NCI-H345 treated with DMSO at 0.1 percent for 48 hours (cell line): ENCODE data around the gene PGD.
"Not testable (repeated sequence)": the region's sequence is repeated elsewhere in the genome, so short reads cannot be mapped to it uniquely, and the experiment has no call there.

Experiments
- DNase-seq: peaks from one replicate; lab custom pipeline; 2025; ENCODE audit not compliant: unreplicated experiment; lab: John Stamatoyannopoulos, UW

PGD gene

DNA sequence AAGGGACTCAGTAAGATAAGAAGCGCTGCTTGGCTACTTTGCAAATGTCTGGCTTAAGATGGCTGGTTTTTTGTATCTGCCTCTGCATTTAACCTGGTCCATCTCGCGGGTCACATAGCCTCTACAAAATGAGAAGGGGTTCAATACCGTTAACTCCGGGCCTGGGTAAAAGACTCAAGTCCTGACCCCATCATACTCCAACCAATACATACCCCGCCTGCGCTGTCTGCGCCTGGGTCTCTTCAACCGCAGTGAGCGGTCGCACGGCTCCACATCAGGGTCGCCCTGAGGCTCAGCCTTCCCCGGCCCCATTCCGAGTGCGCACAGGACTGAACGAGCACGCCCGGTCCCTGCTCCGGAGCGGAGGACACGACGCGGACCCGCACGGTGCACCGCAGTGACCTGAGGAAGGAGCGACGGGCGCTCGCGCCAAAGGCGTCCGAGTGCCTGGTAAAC, 558 bp upstream of the PGD start:
- DNase-seq, result no peak

DNA sequence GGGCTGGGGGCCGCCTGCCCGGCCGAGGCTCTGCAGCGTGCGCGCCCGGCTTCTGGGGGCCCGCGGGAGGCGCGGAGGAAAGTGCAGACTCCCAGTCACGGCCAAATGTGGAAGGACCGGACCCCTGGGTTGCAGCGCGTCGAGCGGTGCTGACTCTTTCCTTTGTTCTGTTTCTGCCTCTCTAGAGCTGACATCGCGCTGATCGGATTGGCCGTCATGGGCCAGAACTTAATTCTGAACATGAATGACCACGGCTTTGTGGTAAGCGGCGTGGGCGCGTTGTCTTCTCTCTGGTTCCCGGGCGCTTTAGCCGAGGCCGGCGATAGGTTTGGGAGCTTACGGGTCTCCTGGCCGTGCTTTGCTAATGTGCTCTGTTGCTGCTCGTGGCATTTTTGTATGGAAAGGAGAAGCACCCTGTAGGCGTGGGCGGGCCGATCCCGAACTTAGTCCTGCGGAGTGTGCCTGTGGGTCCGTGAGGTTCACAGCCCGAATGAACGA, 629 bp downstream of the PGD start:
- peak; percentile 36 for DNase-seq

DNA sequence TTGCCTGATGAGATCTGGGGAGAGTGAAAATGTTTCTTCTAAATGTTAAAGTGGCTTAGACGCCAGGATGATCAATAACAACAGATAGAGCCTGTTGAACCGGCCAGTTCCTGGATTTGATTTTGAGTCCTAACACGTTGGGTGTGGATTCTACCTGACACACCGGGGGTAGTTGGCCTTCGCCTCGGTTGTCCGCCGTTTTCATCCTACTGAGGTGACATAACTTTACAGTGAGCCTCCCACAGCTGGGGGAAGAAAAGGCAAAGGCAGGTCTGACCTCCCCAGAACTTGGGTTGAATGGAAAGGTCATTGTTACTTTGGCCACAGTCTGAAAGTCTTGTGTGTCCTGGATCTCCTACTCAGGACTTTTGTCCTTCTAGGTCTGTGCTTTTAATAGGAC, 1.1 kb downstream of the PGD start:
- no peak for DNase-seq

GRCh38 chr1:10401281-10401680, 2.4 kb downstream of the PGD start:
- DNase-seq, result no peak

DNA sequence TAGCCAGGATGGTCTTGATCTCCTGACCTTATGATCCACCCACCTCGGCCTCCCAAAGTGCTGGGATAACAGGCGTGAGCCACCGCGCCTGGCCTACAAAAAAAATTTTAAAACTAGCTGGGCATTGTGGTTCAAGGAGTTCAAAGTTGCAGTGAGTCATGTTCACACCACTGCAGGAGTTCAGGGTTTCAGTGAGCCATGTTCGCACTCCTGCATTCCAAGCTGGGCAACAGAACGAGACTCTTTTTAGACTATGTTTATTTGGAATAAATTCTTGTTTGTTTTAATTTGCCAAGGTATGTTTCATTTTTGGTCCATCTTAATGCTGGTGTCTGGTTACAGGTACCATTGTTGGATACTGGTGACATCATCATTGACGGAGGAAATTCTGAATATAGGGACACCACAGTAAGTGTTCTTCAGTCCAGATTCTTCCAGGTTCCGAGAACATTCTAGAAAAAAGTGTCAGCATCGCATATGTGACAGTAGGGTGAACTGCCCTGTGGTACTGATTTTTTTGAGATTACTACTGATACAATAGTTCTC, 3.9 kb downstream of the PGD start:
- DNase-seq, result no peak

- no peak for DNase-seq
These were observed 8.3 kb downstream of the PGD start for GRCh38 chr1:10407201-10407600.

DNA sequence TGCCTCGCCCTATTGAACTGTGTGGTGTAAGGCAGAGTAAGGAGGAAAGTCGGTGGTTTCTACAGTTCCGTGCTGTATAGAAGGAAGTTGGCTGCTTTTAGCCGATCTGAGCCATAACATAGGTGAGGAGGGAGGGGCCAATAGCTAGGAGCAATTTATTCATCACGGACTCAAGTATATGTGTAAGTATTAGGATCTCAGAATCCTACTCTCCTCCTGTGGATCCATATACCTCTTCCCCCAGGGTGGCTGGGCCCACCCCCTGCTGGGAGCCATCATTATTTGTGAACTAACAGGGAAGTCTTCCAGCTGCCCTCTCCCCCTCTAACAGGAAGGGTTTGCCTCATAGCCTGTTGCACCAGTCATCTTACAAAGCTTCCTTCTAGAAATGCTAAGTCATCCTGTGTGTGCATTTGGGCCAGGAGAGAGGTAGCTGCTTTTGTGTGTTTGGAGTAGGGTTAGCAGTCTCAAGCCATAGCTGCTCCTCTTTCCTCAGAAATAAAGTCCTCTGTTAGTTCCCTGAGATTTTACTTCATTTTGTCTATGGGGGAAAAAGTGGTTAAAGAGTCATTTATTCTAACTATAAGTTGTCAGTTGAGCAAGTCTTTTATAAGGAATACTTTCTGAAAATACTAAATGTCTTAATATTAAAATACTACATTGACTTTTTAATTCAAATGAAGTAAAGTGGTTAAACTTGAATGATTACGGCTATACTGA, 16.5 kb downstream of the PGD start:
- DNase-seq, result no peak

DNA sequence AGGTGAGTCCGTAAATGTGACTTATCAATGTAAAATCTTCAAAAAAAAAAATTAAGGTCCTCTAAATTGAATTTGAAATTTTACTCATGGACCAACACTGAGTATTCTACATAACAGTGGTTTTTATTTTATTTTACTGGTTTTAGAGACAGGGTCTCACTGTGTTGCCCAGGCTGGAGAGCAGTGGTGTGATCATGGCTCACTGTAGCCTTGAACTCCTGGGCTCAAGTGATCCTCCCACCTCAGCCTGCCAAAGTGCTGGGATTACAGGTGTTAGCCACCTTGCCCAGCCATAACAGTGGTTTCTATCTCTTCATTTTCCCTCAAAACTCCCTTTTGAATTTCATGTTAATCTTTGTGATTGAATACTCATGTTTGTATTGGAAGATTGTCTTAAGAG, 17.1 kb downstream of the PGD start:
- DNase-seq, result not testable (repeated sequence)

DNA sequence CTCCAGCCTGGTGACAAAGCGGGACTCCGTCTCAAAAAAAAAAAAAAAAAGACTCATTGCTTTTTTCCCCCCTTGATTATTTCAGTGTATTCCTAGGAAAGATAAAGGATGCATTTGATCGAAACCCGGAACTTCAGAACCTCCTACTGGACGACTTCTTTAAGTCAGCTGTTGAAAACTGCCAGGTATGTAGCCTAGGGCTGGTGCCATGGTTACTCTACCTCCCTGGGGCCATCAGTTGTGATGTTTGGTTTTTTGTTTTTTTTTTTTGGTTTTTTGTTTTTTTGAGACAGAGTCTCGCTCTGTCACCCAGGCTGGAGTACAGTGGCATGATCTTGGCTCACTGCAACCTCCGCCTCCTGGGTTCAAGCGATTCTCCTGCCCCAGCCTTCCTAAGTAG, 19.9 kb downstream of the PGD start:
- DNase-seq, result not testable (repeated sequence)

DNA sequence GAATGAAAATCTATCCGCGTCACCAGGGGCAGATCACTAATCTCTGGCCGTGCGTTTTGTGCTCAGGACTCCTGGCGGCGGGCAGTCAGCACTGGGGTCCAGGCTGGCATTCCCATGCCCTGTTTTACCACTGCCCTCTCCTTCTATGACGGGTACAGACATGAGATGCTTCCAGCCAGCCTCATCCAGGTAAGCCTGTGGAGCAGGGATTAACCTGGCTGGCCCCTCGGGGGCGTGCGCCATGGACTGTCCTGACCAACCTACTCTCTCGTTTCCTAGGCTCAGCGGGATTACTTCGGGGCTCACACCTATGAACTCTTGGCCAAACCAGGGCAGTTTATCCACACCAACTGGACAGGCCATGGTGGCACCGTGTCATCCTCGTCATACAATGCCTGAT, 20.5 kb downstream of the PGD start:
- DNase-seq, result no peak

DNA sequence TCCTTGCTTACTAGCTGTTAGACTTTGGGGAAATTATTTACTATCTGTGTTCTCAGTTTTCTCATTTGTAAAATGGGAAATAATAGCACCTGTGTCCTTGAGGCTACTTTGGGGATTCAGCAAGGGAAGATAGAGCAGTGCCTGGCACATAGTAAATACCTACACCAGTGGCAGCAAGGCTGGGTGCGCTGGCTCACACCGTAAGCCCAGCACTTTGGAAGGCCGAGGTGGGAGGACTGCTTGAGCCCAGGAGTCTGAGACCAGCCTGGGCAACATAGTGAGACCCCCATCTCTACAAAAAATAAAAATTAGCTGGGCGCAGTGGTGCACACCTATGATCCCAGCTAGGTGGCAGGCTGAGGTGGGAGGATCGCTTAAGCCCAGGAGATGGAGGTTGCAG, 22.8 kb downstream of the PGD start:
- DNase-seq, result no peak

DNA sequence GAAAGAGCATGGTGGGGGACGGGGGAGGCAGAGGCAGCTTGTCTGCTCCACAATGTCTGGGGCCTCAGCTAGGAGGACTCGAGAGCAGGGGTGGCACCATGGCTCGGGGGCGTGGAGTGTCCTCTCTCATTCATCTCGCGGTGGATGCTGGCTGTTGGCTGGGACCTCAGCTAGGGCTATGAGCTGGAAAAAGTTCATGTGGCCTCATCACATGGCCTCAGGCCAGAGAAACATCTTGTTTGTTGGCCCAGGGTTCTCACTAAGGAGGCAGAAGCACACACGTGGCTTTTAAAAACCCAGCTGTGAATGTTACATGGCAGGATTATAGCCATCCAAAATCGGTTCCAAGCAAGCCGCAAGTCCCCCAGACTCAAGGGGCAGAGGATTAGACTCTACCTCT, 25.2 kb downstream of the PGD start:
- DNase-seq, result no peak

GRCh38 chr1:10424651-10425050, 25.8 kb downstream of the PGD start:
- DNase-seq, result no peak

DNA sequence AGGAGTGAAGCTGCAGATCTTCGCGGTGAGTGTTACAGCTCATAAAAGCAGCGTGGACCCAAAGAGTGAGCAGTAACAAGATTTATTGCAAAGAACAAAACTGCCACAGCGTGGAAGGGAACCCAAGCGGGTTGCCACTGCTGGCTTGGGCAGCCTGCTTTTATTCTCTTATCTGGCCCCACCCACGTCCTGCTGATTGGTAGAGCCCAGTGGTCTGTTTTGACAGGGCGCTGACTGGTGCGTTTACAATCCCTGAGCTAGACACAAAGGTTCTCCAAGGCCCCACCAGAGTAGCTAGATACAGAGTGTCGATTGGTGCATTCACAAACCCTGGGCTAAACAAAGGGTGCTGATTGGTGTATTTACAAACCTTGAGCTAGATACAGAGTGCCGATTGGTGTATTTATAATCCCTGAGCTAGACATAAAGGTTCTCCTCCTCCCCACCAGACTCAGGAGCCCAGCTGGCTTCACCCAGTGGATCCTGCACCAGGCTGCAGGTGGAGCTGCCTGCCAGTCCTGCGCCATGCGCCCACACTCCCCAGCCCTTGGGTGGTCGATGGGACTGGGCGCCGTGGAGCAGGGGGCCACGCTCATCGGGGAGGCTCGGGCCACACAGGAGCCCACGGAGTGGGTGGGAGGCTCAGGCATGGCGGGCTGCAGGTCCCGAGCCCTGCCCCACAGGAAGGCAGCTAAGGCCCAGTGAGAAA, 27.1 kb downstream of the PGD start:
- DNase-seq, result not testable (repeated sequence)

GRCh38 chr1:10426535-10426848, 27.6 kb downstream of the PGD start:
- not testable (repeated sequence) for DNase-seq

DNA sequence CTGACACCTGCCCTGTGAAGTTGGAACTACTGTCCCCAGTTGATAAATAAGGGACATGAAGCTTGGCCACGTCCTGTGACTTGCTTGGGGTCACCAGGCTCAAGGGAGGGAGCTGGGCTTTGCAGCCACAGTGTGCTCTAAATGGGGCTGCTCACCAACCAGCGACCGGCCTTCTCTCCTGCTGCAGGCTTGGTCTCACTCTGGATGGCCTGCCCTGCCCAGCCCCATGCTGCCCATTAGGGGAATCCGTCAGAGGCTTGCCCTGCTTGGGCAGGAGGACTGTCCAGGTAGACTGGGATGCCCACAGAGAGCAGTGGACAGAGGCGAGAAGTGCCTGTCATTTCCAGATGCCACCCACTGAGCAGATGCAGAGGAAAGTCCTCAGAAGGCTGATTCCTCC, 30.1 kb downstream of the PGD start:
- DNase-seq, result no peak

DNA sequence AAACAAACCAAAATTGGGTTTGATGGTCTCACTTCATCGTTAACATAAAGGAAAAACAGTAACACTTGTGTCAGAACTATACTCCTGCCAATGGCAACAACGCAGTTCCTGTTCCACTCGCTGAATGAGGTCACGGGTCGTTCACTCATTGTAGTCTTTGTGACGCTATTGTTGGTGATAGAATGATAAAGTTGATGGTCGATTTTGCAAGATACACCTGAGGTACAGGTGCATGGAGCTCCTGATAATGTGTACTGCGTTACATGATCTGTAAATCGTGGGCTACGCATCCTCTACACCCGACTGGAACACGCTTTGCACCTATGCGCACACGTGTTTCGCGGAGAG, 31.0 kb downstream of the PGD start:
- DNase-seq, result no peak

- peak; percentile 70 for DNase-seq
These were observed 31.6 kb downstream of the PGD start, which contains the start of gene CENPS for GRCh38 chr1:10430216-10431069. TSS of gene CENPS (plus strand) at chr1:10430433. CDS start at chr1:10430518, 85 bp downstream.

GRCh38 chr1:10431070-10431730, 32.3 kb downstream of the PGD start:
- DNase-seq, result peak; percentile 1

DNA sequence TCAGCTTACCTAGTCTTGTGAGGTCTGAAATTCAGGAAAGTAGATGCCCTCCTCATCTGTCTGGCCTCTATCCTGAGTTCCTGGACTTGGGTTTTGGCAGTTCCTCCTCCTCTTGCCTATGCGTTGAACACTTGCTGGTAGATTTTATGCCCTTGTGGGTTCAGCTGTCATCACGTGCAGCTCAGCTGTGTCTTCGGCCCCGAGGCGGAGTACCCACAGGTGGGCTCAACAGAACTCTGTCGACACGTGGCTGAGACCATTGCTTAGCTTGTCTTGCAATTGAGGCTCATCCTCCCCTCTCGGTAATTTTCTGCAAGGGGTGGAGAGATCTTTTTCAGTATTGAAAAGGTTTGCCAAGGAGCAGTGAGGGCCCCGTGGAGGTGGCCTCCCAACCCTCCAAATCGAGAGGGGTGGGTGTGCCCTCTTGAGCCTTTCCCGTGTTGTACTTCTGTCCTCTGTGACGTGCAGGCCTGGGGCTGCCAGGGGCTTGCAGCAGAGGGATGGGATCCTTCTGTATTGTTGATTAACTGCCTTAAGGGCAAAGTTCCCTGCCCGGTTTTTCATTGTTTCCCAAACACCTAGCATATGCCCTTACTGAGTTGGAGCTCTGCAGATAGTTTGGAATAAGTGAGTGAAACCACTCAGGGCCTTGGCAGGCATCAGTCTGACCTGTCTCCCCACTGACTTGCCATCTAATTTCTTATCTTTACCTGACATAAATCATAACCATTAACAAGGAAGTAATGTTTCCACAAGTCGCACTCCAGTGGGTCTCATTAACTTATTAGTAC, 34.2 kb downstream of the PGD start:
- DNase-seq, result no peak
